ENCODE data around the gene PPHLN1. TPM values are rescaled to one million over a fixed set of nuclear protein-coding genes. Genes with fewer than 3 reads are reported as not detected.

Gene PPHLN1
- total RNA-seq, 4 donors from 2014 or later: 42.0 to 74.3 (median 48.9) TPM

- Histone ChIP-seq H3K4me1 (no peaks in the 10 kb centered on the region), H3K4me3 (no peak overlapping the region), H3K9me3 (no peaks in the 10 kb centered on the region), H3K27ac (no peak overlapping the region), H3K36me3 (peaks cover 24% of the 10 kb centered on the region), H3K27me3 (no peaks in the 10 kb centered on the region)
- DNase-seq (ENCODE audit: low spot score in 2 of 2): no peak
- TF ChIP-seq POLR2AphosphoS5 (IDR thresholded peaks at IDR 0.05): no peak
- TF ChIP-seq POLR2A (IDR thresholded peaks at IDR 0.05): no peak
- TF ChIP-seq CTCF (IDR thresholded peaks at IDR 0.05): no peak
- TF ChIP-seq EP300 (IDR thresholded peaks at IDR 0.05): no peak
Measured at GRCh38 chr12:42402821-42403411, 76.9 kb downstream of the PPHLN1 start.

GRCh38 chr12:42407306-42407705, 81.3 kb downstream of the PPHLN1 start:
- TF ChIP-seq CTCF (IDR thresholded peaks at IDR 0.05): no peak
- Histone ChIP-seq H3K27ac (no peak overlapping the region), H3K27me3 (no peaks in the 10 kb centered on the region), H3K9me3 (no peaks in the 10 kb centered on the region), H3K4me3 (no peak overlapping the region), H3K4me1 (no peaks in the 10 kb centered on the region), H3K36me3 (peaks cover 8% of the 10 kb centered on the region)
- DNase-seq (ENCODE audit: low spot score in 2 of 2): no peak
- WGBS: 100% methylated on average over 1 of the region's 1 CpG

GRCh38 chr12:42409471-42409870, 83.5 kb downstream of the PPHLN1 start:
- TF ChIP-seq POLR2A (IDR thresholded peaks at IDR 0.05) (no peak), EP300 (IDR thresholded peaks at IDR 0.05) (no peak), POLR2AphosphoS5 (IDR thresholded peaks at IDR 0.05) (no peak), CTCF (IDR thresholded peaks at IDR 0.05) (no peak)
- 89% methylated on average over 2 of the region's 2 CpGs for WGBS

GRCh38 chr12:42410340-42410739, 84.4 kb downstream of the PPHLN1 start:
- no peaks in the 10 kb centered on the region for H3K36me3 ChIP-seq
- H3K27me3 ChIP-seq: no peaks in the 10 kb centered on the region
- TF ChIP-seq POLR2AphosphoS5 (IDR thresholded peaks at IDR 0.05) (no peak), CTCF (IDR thresholded peaks at IDR 0.05) (no peak), POLR2A (IDR thresholded peaks at IDR 0.05) (no peak), EP300 (IDR thresholded peaks at IDR 0.05) (no peak)
- no peak for DNase-seq (ENCODE audit: low spot score in 2 of 2)
- H3K4me3 ChIP-seq: no peak overlapping the region
- 68% methylated on average over 1 of the region's 1 CpG for WGBS
- no peaks in the 10 kb centered on the region for H3K9me3 ChIP-seq
- no peak overlapping the region for H3K27ac ChIP-seq
- H3K4me1 ChIP-seq: no peaks in the 10 kb centered on the region

More at GRCh38 chr12:42409471-42409870, 83.5 kb downstream of the PPHLN1 start:
- no peak for DNase-seq (ENCODE audit: low spot score in 2 of 2)
- Histone ChIP-seq H3K27me3 (no peaks in the 10 kb centered on the region), H3K4me3 (no peak overlapping the region), H3K27ac (no peak overlapping the region), H3K36me3 (peaks cover 3% of the 10 kb centered on the region), H3K4me1 (no peaks in the 10 kb centered on the region), H3K9me3 (no peaks in the 10 kb centered on the region)

GRCh38 chr12:42420395-42420794, 94.4 kb downstream of the PPHLN1 start:
- no peak overlapping the region for H3K4me3 ChIP-seq
- no peaks in the 10 kb centered on the region for H3K9me3 ChIP-seq
- WGBS: 78% methylated on average over 3 of the region's 3 CpGs
- H3K36me3 ChIP-seq: no peaks in the 10 kb centered on the region
- no peak for TF ChIP-seq POLR2A (IDR thresholded peaks at IDR 0.05)
- no peak for TF ChIP-seq EP300 (IDR thresholded peaks at IDR 0.05)
- DNase-seq (ENCODE audit: low spot score in 2 of 2): no peak
- peaks cover 6% of the 10 kb centered on the region for H3K4me1 ChIP-seq
- no peak overlapping the region for H3K27ac ChIP-seq
- no peaks in the 10 kb centered on the region for H3K27me3 ChIP-seq
